ENCODE results near the gene FMR1NB. TPM values are rescaled to one million over a fixed set of nuclear protein-coding genes. Genes with fewer than 3 reads are reported as not detected.

The FMR1NB gene
- total RNA-seq = not detected in 2 replicates

GRCh38 chrX:147981038-147981752, at the start of gene FMR1NB:
Gene FMR1NB (plus strand): TSS chrX:147981337. CDS start chrX:147981403, 66 bp downstream.

Other genes with a start within 250 kb of the FMR1NB start
- 11.5 and 28.8 TPM in 2 replicates for gene FMR1, start 69.4 kb upstream of the FMR1NB start, total RNA-seq